HCT116 (cell line): ENCODE results near the gene SQSTM1. TPM values are rescaled to one million over a fixed set of nuclear protein-coding genes. Genes with fewer than 3 reads are reported as not detected.
"Not testable (repeated sequence)": the region's sequence is repeated elsewhere in the genome, so short reads cannot be mapped to it uniquely, and the experiment has no call there.

Source experiments
- ATAC-seq: fragments of 200-7000 bp; cut with Tn5 transposase; 2 replicates; pipeline ENCODE4 v1.9.1; 2020; ENCODE audit warnings: mild to moderate bottlenecking, moderate library complexity
- BruUV-seq: library from RNA; stranded (reverse); fragments of 400-500 nt; replicated peaks from 2 replicates; lab custom pipeline; 2021; lab: Mats Ljungman, UMichigan
- CTCF ChIA-PET: fragments of 300-600 bp; sonication (Branson Sonifier 250); formaldehyde crosslinking; loops from one replicate; lab custom pipeline; 2021; ENCODE audit warnings: antibody characterized with exemption; lab: Charles Lee
- POLR2A ChIA-PET: fragments of 300-600, 350-600 bp; sonication (Branson Sonifier 250); formaldehyde crosslinking; loops from one replicate; lab custom pipeline; 2021; ENCODE audit warnings: antibody characterized with exemption; lab: Charles Lee
- RAD21 ChIA-PET, 2 experiments: fragments of 300-600 bp; sonication (Branson Sonifier 250); formaldehyde crosslinking; loops; one replicate each; lab custom pipeline; 2023; ENCODE audit warnings: low total read pairs in 2 of 2; ENCODE audit not compliant: uncharacterized antibody in 2 of 2, unreplicated experiment in 2 of 2, low non-redundant PET in 1 of 2; lab: Charles Lee
- DNase-seq: peaks from one replicate; pipeline ENCODE4 v3.0.0-alpha.2; 2010; ENCODE audit warnings: low read depth, low spot score
- H2AFZ ChIP-seq: fragments of 200-600 bp; shearing (Covaris generic), sonication (generic); 2 replicates; pipeline ENCODE4 v1.6.1; 2017; ENCODE audit warnings: low read depth, mixed run types, mixed read lengths, antibody characterized with exemption, low read length; ENCODE audit not compliant: poor library complexity, severe bottlenecking
- H3K27ac ChIP-seq: 2 replicates; pipeline ENCODE4 v1.5.1; 2012; ENCODE audit warnings: low read depth, low read length
- H3K27me3 ChIP-seq: fragments of 200-600 bp; sonication (generic); 2 replicates; pipeline ENCODE4 v1.6.1; 2016; ENCODE audit warnings: mixed run types, low read length, mixed read lengths; ENCODE audit not compliant: insufficient read depth
- H3K36me3 ChIP-seq, 2 experiments: fragments of 200-500 bp in 1 of 2; fragments of 200-600 bp in 1 of 2; sonication (Bioruptor generic) in 1 of 2; sonication (generic) in 1 of 2; 2 replicates each; pipeline versions ENCODE4 v1.5.1 to v1.6.1; 2014 to 2016; ENCODE audit warnings: low read length in 2 of 2, inconsistent platforms in 1 of 2, mixed read lengths in 1 of 2, mixed run types in 1 of 2; ENCODE audit not compliant: insufficient read depth in 2 of 2, control insufficient read depth in 1 of 2
- H3K4me1 ChIP-seq, 2 experiments: fragments of 200-600 bp in 1 of 2; sonication (generic) in 1 of 2; 2 replicates each; pipeline versions ENCODE4 v1.5.1 to v1.6.1; 2012 to 2017; ENCODE audit warnings: low read length in 2 of 2, inconsistent platforms in 1 of 2, mild to moderate bottlenecking in 1 of 2, mixed read lengths in 1 of 2, mixed run types in 1 of 2, moderate library complexity in 1 of 2; ENCODE audit not compliant: insufficient read depth in 2 of 2, control insufficient read depth in 1 of 2
- H3K4me2 ChIP-seq: fragments of 200-600 bp; sonication (generic); 2 replicates; pipeline ENCODE4 v1.6.1; 2017; ENCODE audit warnings: mixed run types, low read length, mixed read lengths
- H3K4me3 ChIP-seq, 2 experiments: fragments of 200-600 bp in 1 of 2; sonication (generic) in 1 of 2; replicated peaks in 1 of 2; 2 replicates each; pipeline ENCODE4 v1.5.1; 2011 to 2016; ENCODE audit warnings: low read length in 2 of 2, control low read depth in 1 of 2, low read depth in 1 of 2, mild to moderate bottlenecking in 1 of 2, mixed read lengths in 1 of 2, mixed run types in 1 of 2
- H3K79me2 ChIP-seq: fragments of 200-600 bp; sonication (generic); 2 replicates; pipeline ENCODE4 v1.6.1; 2017; ENCODE audit warnings: mild to moderate bottlenecking, mixed run types, low read length, moderate library complexity, mixed read lengths; ENCODE audit not compliant: insufficient read depth
- H3K9ac ChIP-seq: fragments of 200-600 bp; sonication (generic); 2 replicates; pipeline ENCODE4 v1.6.1; 2016; ENCODE audit warnings: low read length, mixed read lengths
- H3K9me2 ChIP-seq: fragments of 200-600 bp; sonication (generic), shearing (Covaris generic); 2 replicates; pipeline ENCODE4 v1.6.1; 2017; ENCODE audit warnings: mixed run types, mild to moderate bottlenecking, moderate library complexity; ENCODE audit not compliant: insufficient read depth
- H3K9me3 ChIP-seq, 2 experiments: fragments of 200-500 bp in 1 of 2; fragments of 200-600 bp in 1 of 2; sonication (Bioruptor generic) in 1 of 2; sonication (generic) in 1 of 2; 2 replicates each; pipeline ENCODE4 v1.6.1; 2014 to 2017; ENCODE audit warnings: low read length in 2 of 2, mixed read lengths in 2 of 2, inconsistent platforms in 1 of 2, low read depth in 1 of 2, mild to moderate bottlenecking in 1 of 2, mixed run types in 1 of 2, moderate library complexity in 1 of 2; ENCODE audit not compliant: control insufficient read depth in 1 of 2, insufficient read depth in 1 of 2
- H4K20me1 ChIP-seq: fragments of 200-600 bp; sonication (generic), shearing (Covaris generic); 2 replicates; pipeline ENCODE4 v1.6.1; 2017; ENCODE audit warnings: mixed run types, mild to moderate bottlenecking, moderate library complexity; ENCODE audit not compliant: insufficient read depth
- ATF3 ChIP-seq: IDR thresholded peaks from 2 replicates; pipeline ENCODE4 v1.6.1; 2012
- JUND ChIP-seq: IDR thresholded peaks from 2 replicates; pipeline ENCODE4 v1.6.1; 2012
- POLR2A ChIP-seq: IDR thresholded peaks from 2 replicates; pipeline ENCODE4 v1.7.0; 2011; ENCODE audit warnings: borderline replicate concordance; ENCODE audit not compliant: insufficient read depth, insufficient read length; ENCODE audit errors: extremely low read depth
- POLR2AphosphoS5 ChIP-seq: IDR thresholded peaks from 2 replicates; pipeline ENCODE4 v1.6.1; 2011; ENCODE audit warnings: mild to moderate bottlenecking, low read depth, low read length, moderate library complexity
- RAD21 ChIP-seq: IDR thresholded peaks from 2 replicates; pipeline ENCODE4 v1.6.1; 2012; ENCODE audit warnings: low read depth, mild to moderate bottlenecking
- REST ChIP-seq: IDR thresholded peaks from 2 replicates; pipeline ENCODE4 v1.6.1; 2012; ENCODE audit warnings: low read depth
- SIN3A ChIP-seq: IDR thresholded peaks from 2 replicates; pipeline ENCODE4 v1.6.1; 2012; ENCODE audit warnings: low read depth
- SP1 ChIP-seq: IDR thresholded peaks from 2 replicates; pipeline ENCODE4 v1.6.1; 2012; ENCODE audit warnings: low read depth
- TCF7L2 ChIP-seq: IDR thresholded peaks from 2 replicates; pipeline ENCODE4 v1.7.0; 2011; ENCODE audit warnings: borderline replicate concordance, inconsistent platforms; ENCODE audit not compliant: insufficient read depth, insufficient read length; ENCODE audit errors: extremely low read depth
- YY1 ChIP-seq: IDR thresholded peaks from 2 replicates; pipeline ENCODE4 v1.6.1; 2011; ENCODE audit warnings: low read length, low read depth, moderate library complexity, mild to moderate bottlenecking; ENCODE audit not compliant: insufficient replicate concordance; ENCODE audit errors: extremely low read depth
- ZBTB33 ChIP-seq: IDR thresholded peaks from 2 replicates; pipeline ENCODE4 v1.6.1; 2011; ENCODE audit warnings: mild to moderate bottlenecking, low read length, moderate library complexity; ENCODE audit not compliant: insufficient replicate concordance; ENCODE audit errors: extremely low read depth
- ZNF274 ChIP-seq: fragments of 200-500 bp; sonication (Bioruptor generic); IDR thresholded peaks from 2 replicates; pipeline ENCODE4 v1.6.1; 2014; ENCODE audit warnings: mild to moderate bottlenecking, low read depth, low read length, inconsistent platforms
- intact Hi-C: fragments of 100-400 bp; cut with micrococcal nuclease; formaldehyde crosslinking; loops from 2 replicates; pipeline ENCODE4 v1.10.0; 2022
- total RNA-seq: library from RNA; stranded (reverse); gene quantifications from one replicate; pipeline ENCODE4 v1.2.1, GENCODE V29; 2021; ENCODE audit not compliant: unreplicated experiment

The SQSTM1 gene
- total RNA-seq, 1 experiment from 2014 or later: 299 TPM

GRCh38 chr5:179871533-179871932 is 50.8 kb downstream of the SQSTM1 start:
- POLR2A ChIA-PET, BruUV-seq: not testable (repeated sequence)

GRCh38 chr5:179872055-179872827 is 51.5 kb downstream of the SQSTM1 start:
- no peak for DNase-seq
- RAD21 ChIA-PET: no interaction called here
- POLR2A ChIA-PET: no interaction called here
- Histone ChIP-seq H3K4me2 (no peak overlapping the region), H3K4me1 (no peaks in the 10 kb centered on the region), H3K9me2 (no peaks in the 10 kb centered on the region), H3K9me3 (no peaks in the 10 kb centered on the region), H3K36me3 (peaks cover 24 to 47% of the 10 kb centered on the region in 2 experiments), H3K79me2 (no peaks in the 10 kb centered on the region), H3K27me3 (no peaks in the 10 kb centered on the region), H3K27ac (no peak overlapping the region), H2AFZ (no peak overlapping the region), H3K4me3 (no peak overlapping the region), H4K20me1 (no peaks in the 10 kb centered on the region), H3K9ac (no peak overlapping the region)
- intact Hi-C loops: no loop called here
- BruUV-seq: no TSS peak
- TF ChIP-seq SP1 (no peak), YY1 (no peak), REST (no peak), RAD21 (no peak), POLR2A (no peak), TCF7L2 (no peak), ZBTB33 (no peak), ATF3 (no peak), ZNF274 (no peak), JUND (no peak), POLR2AphosphoS5 (no peak), SIN3A (no peak)
- no peak for ATAC-seq
- CTCF ChIA-PET: no interaction called here

More at GRCh38 chr5:179871533-179871932, 50.8 kb downstream of the SQSTM1 start:
- H3K4me1 ChIP-seq, H3K9ac ChIP-seq, H3K9me2 ChIP-seq, CTCF ChIA-PET, H3K4me3 ChIP-seq, DNase-seq, H3K27ac ChIP-seq, RAD21 ChIA-PET, ATAC-seq, H4K20me1 ChIP-seq, intact Hi-C loops, H3K27me3 ChIP-seq, H3K79me2 ChIP-seq, H3K4me2 ChIP-seq, H3K9me3 ChIP-seq, H2AFZ ChIP-seq: not testable (repeated sequence)
- peaks cover 26 to 47% of the 10 kb centered on the region in 2 experiments for H3K36me3 ChIP-seq
